Renal cortex interstitium (tissue), 11 donors: Measurements from ENCODE around the gene CPNE9. TPM values are rescaled to one million over a fixed set of nuclear protein-coding genes. Genes with fewer than 3 reads are reported as not detected.

Experiments used
- DNase-seq, 11 donors: peaks; one replicate each; pipeline ENCODE4 v3.0.0-alpha.2; 2013; ENCODE audit warnings: low read depth in 9 of 11, low spot score in 4 of 11; ENCODE audit errors: extremely low read depth in 1 of 11
- polyA plus RNA-seq, 3 donors: library from polyadenylated mRNA; unstranded; fragments of 120-200 nt; gene quantifications; one replicate each; pipeline ENCODE4 v1.2.1, GENCODE V29; 2013; ENCODE audit not compliant: insufficient read length in 3 of 3

Gene CPNE9
- polyA plus RNA-seq, 3 donors = 0.29 TPM; not detected in 2

DNA sequence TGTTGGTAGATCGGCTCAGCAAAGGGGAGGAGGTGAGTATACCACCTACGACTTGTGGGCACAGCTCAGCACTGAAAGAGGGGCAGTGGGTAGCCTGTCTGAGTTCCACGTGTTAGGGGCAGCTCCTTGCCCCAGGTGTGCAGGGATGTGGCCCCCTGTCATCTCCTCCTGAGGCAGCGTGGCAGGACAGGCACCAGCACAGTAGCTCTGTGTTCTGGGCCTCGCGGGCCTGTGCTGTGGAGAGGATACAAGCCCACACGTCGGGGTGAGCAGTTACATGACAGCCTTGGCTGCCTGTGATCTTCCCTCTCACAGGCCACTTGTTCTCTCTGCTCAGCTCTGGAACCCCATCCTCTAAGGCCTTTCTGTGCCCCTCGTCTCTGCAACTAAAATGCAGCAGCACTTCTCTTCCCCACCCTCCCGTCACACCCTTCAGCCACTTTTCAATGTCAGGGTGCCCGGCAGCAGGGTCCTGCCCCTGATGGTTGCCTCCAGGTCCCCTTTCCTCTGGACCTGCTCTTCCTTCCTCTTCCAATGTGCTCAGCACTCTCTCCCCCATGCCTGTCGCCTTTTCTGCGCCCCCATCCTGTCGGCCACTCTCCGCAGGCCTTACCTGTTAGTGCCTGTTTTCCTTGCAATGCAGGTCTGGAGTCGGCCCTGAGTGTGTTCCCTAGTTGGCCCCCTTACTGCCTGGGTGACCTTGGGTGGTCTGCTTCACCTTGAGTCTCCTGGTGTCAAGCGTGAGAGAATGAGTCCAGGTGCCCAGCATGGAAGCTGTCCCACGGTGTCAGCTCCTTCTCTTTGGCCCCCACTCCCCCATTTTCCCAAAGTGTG is 18.2 kb upstream of the CPNE9 start:
- no peak for DNase-seq

DNA sequence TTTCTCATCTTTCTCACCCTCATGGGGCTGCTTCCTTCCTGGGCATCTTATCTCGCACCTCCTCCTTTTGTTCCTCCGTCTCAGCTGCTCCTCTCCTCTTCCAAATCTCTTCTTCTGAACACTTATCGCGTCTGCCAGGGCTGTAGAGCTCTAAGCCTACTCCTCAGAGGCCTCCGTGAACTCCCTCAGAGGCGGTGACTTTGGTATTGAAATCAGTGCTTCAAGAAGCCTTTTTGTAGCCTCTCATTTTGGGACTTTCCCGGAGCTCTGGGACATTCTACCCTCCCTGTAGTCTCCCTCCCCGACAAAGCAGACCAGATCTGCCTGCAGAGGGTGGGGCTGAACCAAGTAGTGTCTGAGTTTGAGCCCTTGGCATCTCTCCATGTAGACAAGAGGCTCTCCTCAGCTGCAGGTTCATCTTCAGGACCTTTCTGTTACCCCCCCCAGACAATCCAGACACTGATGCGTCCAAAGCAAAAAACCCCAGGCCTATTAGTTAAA is 17.5 kb upstream of the CPNE9 start:
- DNase-seq = no peak

DNA sequence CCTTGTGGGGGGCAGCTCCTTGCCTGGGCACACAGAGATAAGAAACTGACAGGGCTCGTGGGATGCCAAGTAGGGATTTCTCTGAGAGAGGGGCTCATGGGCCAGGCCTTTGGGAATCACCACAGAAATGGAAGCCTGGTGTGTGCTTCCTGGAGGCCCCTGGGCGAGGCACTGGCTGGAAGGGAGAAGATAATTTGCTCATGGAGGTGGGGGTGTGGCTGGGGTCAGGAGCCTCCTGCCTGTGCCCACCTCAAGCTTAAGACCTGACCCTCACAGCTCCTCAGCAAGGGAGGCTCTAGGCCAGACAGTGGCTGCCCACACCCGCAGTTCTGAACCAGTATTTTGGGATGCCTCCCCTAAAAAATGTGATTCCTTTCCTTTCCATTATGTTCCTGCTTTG is 16.9 kb upstream of the CPNE9 start:
- no peak for DNase-seq

DNA sequence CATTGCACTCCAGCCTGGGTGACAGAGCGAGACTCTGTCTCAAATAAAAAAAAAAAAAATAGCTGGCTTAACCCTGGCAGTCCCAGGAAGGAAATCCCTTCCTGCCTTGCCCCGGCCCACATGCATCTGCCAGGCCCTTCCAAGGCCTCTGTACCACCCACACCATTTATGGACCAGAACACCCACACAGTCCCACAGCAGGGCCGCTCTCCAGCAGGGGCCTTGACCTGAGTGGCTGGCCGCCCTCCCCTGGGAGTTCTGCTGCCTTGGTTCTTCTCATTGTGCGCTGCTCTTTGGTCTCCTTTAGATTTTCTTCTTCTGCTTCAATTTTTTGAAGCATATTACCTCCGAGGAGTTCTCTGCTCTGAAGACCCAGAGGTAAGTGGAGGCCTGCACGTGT is 16.1 kb upstream of the CPNE9 start:
- no peak for DNase-seq

DNA sequence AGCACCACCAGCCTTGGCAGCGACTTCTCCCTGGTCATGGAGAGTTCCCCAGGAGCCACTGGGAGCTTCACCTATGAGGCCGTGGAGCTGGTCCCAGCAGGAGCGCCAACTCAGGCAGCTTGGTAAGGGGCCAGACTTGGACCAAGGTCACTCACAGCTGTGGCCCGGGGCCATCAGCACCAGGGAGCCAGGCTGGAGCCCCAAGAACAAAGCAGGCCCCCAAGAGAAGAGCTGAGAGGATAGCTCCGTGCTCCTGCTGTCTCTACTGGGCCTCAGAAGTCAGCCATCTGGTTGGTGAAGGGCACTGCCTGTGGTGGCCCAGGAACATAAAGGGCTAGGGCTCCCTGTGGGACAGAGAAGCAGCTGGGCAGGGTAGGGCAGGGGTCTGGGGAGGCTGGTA is 14.7 kb upstream of the CPNE9 start:
- DNase-seq = no peak

DNA sequence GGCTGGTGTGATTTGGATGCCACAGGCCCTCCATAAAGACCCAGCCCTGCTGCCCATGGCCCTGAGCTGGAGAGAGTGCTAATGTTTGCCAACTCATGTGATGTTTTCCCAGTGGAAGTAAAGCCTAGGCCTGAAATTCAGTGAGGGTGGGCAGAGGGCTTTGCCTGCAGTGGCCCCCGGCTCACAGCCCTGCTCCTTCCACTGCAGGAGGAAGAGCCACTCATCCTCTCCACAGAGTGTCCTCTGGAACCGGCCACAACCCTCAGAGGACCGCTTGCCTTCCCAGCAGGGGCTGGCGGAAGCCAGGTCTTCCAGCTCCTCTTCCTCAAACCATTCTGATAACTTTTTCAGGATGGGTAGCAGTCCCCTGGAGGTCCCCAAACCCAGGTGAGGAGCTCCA is 13.9 kb upstream of the CPNE9 start:
- no peak for DNase-seq

DNA sequence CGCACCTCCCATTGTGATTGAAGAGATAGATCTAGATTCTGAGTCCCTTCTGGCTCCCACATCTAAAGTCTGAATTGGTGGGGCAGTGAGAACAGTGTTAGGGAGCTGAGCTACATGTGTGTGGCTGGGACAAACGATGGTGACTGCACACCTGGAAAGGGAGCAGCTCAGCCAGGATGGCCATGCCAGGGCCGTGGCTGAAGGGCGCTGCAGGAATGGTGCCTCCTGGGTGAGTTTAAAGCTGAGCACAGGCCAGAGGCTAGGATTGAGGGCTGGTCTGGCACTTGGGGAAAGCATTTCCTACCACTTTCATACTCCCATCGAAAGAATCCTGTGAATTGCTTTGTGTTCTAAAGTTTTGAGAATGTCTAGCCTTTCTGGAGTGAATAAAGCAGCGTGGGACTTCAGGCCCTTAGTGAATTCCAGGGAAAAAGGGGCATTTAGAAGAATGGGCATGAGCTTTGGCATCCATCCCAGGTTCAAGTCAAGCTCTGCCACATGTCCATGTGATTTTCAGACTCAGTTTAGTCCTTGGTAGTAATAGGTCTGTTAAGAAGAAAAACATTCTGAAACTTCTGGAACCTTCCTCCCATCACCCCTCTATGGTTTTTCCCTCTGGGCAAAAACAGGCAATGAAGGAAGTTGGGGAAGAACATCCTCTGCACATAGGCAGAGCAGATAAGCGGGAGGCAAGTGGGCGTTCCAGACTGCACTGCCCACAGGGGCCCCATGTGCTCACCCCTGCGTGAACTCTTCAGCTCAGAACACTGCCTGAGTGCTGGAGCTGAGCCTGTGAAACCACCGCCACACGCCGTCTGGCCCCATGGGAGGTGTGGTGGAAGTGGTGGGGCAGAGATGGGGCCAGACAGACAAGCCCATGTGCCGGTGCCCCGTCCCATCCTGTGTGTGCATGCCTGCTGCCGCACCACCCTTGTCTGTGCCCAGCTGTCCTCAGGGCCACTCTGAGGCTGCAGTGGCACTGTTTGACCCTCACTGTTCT is 12.9 kb upstream of the CPNE9 start:
- no peak for DNase-seq

DNA sequence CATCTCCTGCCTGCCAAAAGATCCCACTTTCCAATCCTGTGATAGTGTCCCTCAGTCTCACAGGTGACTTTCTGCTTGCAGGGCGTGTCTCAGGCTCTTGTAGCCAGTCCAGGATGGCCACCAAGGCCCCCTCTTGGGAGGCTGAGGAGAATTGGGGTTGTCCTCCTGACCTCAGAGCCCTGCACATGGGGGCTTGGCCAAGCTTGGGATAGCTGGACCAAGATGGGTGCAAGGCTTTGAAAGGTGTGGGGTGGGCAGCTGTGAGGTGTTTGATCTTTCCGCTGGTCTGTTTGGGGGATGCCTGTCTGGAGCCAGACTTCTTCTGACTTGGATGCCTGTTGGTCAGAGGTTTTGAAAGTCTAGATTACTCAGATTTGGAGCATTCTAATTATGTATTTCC is 12.0 kb upstream of the CPNE9 start:
- no peak for DNase-seq

DNA sequence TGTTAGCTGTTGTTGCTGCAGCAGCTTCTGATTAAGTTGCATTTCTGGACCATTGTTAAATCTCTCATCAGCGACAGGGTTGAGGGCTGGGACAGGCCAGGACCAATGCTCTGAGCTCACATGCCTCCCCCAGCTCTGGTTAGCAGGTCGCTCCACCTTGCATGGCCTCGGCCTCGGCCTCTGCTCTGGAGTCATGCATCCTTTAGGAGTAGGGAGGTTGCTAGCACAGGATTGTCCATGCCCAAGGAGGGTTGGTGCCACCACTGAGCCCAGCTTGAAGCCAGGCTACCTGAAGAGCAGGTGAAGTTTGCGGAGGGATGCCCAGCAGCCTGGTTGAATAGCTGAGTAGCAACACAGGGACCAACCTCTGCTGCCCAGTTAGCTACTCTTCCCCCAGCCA is 11.2 kb upstream of the CPNE9 start:
- no peak for DNase-seq

DNA sequence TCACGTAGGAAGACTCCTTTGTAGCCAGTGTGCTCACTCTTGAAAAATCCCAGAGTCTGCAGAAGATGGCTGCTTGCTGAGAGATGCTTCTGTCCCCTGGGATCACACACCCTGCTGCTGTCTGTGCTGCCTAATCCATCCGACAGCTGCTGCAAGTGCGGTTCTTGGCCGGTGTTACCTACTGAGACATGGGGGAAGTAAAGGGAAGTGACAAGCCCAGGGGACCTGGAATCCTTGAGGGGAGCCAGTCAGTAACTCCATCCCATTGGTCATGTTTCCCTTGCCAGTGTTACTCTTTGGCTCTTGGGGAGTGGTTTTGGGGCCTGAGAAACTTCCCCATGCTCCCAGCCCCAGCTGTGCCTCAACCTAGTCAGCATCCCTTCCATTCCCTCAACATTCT is 8.3 kb upstream of the CPNE9 start:
- DNase-seq = no peak

DNA sequence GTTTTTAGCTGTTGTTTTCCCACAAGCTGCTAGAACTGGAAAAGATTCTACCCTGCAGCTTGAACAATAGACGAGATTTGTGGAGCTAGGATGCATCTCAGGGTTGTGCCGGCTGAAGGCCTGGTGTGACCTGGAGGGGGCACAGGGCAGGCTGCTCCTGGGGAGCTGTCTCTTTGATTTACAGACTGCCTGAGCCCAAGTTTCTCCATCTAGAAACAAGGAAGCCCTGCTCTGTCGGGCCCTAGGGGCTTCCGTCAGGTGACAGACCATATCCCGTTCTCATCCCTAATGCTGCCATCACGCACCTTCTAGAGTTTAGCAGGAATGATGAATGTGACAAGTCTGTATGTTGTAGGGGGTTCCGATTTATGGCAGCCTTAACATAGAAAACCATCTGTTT is 7.9 kb upstream of the CPNE9 start:
- no peak for DNase-seq

DNA sequence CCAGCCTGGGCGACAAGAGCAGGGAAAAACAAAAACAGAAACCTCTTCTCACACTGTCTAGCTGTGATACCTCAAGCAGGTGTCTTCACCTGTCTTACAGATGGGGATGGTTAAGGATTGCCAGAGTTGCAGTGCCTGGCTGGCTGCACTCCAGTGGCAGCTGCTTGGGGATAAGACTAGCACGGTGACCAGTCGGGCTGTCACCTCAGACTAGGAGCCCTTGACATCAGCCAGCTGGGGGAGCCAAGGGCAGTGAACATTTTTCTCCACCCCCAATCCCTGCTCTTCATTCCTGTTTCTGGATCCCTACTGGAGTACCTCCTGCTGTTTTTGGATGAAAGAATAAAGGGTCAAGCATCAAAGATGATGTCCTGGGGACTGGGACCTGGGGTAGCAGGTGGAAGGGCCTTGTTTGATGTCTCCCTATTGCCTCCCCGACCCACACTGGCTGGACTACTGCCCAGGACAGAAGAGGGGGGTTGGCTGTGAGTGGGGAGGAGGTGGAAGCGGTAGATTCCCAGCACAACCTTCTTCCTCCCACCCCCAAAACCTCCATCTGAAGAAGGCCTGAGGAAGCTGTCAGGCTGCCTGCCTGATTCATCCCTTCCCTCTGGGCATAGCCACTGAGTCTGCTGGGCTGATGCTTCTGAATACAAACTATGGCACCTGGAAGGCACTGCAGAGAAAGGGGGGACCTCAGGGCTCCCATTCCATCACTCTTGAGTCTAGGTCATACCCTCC is 7.0 kb upstream of the CPNE9 start:
- no peak for DNase-seq

DNA sequence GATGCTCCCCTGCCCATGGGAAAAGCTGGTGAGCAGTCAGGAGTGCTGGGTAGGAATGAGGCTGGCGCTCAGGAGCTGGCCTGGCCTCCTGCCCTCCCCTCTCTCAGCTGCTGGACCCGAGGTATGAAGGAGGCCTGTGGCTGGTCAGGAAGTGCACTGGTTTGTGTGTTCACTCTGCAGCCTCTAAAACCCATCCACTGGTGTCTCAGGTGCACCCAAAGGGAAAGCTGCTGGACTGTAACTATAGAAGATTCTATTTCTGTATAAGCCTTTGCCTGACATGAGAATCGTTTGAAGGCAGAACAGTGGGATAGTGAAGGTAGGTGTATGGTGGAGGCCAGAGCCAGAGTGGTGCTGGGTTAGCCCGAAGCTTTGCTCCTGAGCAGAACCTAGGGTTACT is 5.7 kb upstream of the CPNE9 start:
- DNase-seq = no peak

DNA sequence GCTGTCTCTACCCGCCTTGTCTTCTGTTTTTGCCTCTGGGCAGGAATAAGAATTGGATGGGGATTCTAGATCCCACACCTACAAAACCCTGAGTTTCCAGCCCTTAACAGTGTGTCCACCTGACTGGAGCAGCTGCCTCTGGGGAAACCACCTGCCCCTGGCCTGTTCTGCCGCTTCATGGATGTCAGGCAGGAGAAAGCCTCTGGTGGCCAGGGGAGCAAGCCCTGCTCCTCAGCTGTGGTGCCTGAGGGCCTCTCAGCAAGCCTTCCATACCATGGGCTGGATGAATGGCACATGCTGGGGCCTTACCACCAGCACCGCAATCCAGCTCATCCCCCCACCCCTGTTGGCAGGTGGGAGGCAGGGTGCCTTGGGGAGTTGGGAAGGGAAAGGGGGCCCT is 5.3 kb upstream of the CPNE9 start:
- DNase-seq = no peak

DNA sequence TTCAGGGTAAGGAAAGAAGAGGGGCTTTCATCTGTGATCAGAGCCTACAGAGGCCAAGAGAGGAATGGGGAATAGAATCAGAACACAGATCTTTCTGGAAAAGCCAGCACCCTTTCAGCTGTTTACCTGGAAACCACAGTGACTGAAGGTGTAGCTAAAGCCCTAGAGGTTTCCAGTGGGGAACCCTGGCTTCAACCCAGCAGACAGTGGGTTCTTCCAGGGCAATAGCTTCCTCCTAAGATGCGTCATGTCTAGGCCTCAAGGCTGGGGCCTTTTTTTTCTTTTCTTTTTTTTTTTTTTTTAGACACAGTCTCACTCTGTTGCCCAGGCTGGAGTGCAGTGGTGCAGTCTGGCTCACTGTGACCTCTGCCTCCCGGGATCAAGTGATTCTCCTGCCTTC is 3.1 kb upstream of the CPNE9 start:
- DNase-seq = no peak

DNA sequence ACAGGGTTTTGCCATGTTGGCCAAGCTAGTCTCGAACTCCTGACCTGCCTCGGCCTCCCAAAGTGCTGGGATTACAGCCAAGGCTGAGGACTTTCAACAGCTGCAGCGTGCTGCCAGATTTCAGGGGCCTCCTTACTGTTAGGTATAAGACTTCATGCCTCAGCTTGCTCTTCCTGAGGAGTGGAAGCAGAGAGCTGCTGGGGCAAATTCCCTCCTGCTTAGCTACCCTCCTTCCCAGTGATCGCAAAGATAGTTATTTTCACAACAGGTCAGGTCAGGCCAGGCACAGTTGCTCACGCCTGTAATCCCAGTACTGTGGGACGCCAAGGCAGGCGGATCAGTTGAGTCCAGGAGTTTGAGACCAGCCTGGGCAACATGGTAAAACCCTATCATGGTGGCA is 2.6 kb upstream of the CPNE9 start:
- no peak for DNase-seq

DNA sequence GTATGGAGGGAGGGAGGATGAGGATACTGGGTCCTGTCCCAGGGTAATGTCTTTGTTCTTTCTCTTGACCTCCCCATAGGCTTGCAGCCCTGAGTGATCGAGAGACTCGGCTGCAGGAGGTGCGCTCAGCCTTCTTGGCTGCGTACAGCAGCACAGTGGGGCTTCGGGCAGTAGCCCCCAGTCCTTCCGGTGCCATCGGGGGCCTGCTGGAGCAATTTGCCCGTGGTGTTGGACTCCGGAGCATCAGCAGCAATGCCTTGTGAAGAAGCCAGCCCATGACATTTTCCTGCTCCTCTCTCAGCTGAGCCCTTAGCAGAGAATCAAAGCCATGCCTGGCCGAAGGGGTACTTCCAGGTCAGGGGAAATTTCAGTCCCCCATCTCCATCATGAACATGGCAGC is 1.9 kb upstream of the CPNE9 start:
- no peak for DNase-seq

DNA sequence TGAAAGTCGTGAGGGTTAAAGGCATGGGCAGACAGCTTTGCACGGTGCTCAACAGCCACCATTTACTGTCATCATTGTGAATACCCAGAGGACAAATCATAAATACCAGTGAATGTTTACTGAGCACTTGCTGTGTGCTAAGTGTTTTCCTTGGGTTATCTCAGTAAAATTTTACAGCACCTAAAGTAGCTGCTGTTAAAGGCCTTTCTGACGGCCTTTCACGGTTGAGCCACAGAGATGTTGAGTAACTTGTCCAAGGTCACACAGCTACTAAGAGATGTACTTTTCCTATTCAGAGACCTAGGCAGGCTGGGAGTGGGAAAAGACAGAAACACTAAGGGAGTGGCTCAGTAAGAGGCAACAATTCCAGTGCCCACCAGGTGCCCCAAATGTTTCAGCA is 393 bp upstream of the CPNE9 start:
- no peak for DNase-seq
